ENCODE results near the gene CLASRP. TPM values are rescaled to one million over a fixed set of nuclear protein-coding genes. Genes with fewer than 3 reads are reported as not detected.

The CLASRP gene
- total RNA-seq, 1 experiment from 2014 or later: 87.1 TPM

- no peak overlapping the region for H4K91ac ChIP-seq (ENCODE audit: insufficient read length, low read depth, low read length)
- H4K5ac ChIP-seq (ENCODE audit: insufficient read length, low read depth, low read length): no peak overlapping the region
- H3K27me3 ChIP-seq (ENCODE audit: insufficient read depth, low read length): no peaks in the 10 kb centered on the region
- WGBS (ENCODE audit: extremely low coverage, insufficient read length, low lambda C conversion rate): no CpG with 5 or more reads among the region's 8 CpGs
- H2BK20ac ChIP-seq (ENCODE audit: low read depth, low read length, poor library complexity, severe bottlenecking): no peak overlapping the region
- no peaks in the 10 kb centered on the region; a peak in 1 of 5 replicates for H3K9me3 Mint-ChIP-seq
- H4K20me1 ChIP-seq (ENCODE audit: control insufficient read depth, insufficient read depth, insufficient read length): no peaks in the 10 kb centered on the region
- no peak overlapping the region for H2AK5ac ChIP-seq (ENCODE audit: insufficient read length, low read length)
- no peaks in the 10 kb centered on the region for H3K79me1 ChIP-seq (ENCODE audit: insufficient read depth, low read depth, low read length, poor library complexity, severe bottlenecking)
- H3T11ph ChIP-seq (ENCODE audit: low read length): no peak overlapping the region
- H2BK120ac ChIP-seq (ENCODE audit: low read depth, low read length, poor library complexity, severe bottlenecking): no peak overlapping the region
- no peak overlapping the region for H4K8ac ChIP-seq (replicated peaks; ENCODE audit: insufficient read length, low read depth, low read length)
- H3K27ac ChIP-seq (ENCODE audit: insufficient read length, low read depth, low read length): no peak overlapping the region
- H3K14ac ChIP-seq (ENCODE audit: insufficient read depth, low read length): no peak overlapping the region
- peaks cover 37% of the 10 kb centered on the region for H3K79me2 ChIP-seq (ENCODE audit: insufficient read depth, low read length)
- no peak overlapping the region for H3K4ac ChIP-seq (ENCODE audit: low read depth, low read length)
- no peak overlapping the region for H2BK5ac ChIP-seq (ENCODE audit: insufficient read length, low read length)
- H3K27me3 Mint-ChIP-seq (ENCODE audit: low read depth): no peaks in the 10 kb centered on the region
- H3K23ac ChIP-seq (ENCODE audit: insufficient read length, low read depth, low read length): no peak overlapping the region
- no peaks in the 10 kb centered on the region; the same call in 1 of the 2 replicates for H3K4me1 ChIP-seq (ENCODE audit: insufficient read depth, low read length)
- H2BK12ac ChIP-seq (ENCODE audit: insufficient read length, low read depth, low read length): no peak overlapping the region
- H2BK15ac ChIP-seq (ENCODE audit: low read depth, low read length): no peak overlapping the region
- H3K27ac Mint-ChIP-seq: peak overlapping the region; percentile 41 to 81 (median 70); a peak in 4 of 7 replicates
- no peak for TF ChIP-seq CTCF (conservative IDR thresholded peaks at IDR 0.05)
- H3K56ac ChIP-seq (ENCODE audit: insufficient read length, low read depth, low read length): no peak overlapping the region
- no peak overlapping the region for H3K4me2 ChIP-seq (ENCODE audit: insufficient read depth, insufficient read length, low read length)
- H3K9ac ChIP-seq (ENCODE audit: extremely low read depth, insufficient read length, low read length): no peak overlapping the region
- H3K4me3 Mint-ChIP-seq: peak overlapping the region in 1 of 2 experiments; percentile 39; a peak in 1 of 5 replicates
- no peak overlapping the region for H3K18ac ChIP-seq (ENCODE audit: insufficient read length, low read depth, low read length)
- no peaks in the 10 kb centered on the region for H3K23me2 ChIP-seq (ENCODE audit: insufficient read length, low read depth, low read length, poor library complexity, severe bottlenecking)
- H3K4me1 Mint-ChIP-seq: peaks cover 75 to 82% of the 10 kb centered on the region in 2 experiments
- H3K36me3 Mint-ChIP-seq (ENCODE audit: insufficient read depth in 1 of 3, low read depth in 3 of 3): peaks cover 0 to 6% (median 4%) of the 10 kb centered on the region in 3 experiments; a peak in 3 of 7 replicates
- H2AFZ ChIP-seq (ENCODE audit: low read length): no peak overlapping the region
- no peaks in the 10 kb centered on the region for H3K9me3 ChIP-seq (ENCODE audit: control insufficient read depth, low read depth, low read length)
- DNase-seq: no peak
These were observed 63.0 kb downstream of the CLASRP start for GRCh38 chr19:45101806-45102205.
